Spleen (tissue), 11 donors: ENCODE results near the gene CLCNKB. TPM values are rescaled to one million over a fixed set of nuclear protein-coding genes. Genes with fewer than 3 reads are reported as not detected.

Source experiments
- DNase-seq: peaks from one replicate; pipeline ENCODE4 v3.0.0-alpha.2; 2020
- H3K27ac ChIP-seq, 8 donors: fragments of 200-600 bp; sonication (generic) in 7 of 8; 1 replicate in 4 of 8; 2 replicates in 4 of 8; pipeline versions ENCODE4 v1.5.0 to v1.8.0; 2016 to 2021; ENCODE audit warnings: inconsistent platforms in 4 of 8, mild to moderate bottlenecking in 4 of 8, moderate library complexity in 1 of 8
- H3K27me3 ChIP-seq, 7 donors: fragments of 200-600 bp; sonication (generic) in 6 of 7; replicated peaks in 1 of 7; 1 replicate in 4 of 7; 2 replicates in 3 of 7; pipeline versions ENCODE4 v1.5.0 to v1.8.0; 2016 to 2021; ENCODE audit warnings: inconsistent platforms in 3 of 7, mild to moderate bottlenecking in 1 of 7
- H3K36me3 ChIP-seq, 6 donors: fragments of 200-600 bp; sonication (generic) in 5 of 6; 1 replicate in 4 of 6; 2 replicates in 2 of 6; pipeline versions ENCODE4 v1.5.0 to v1.8.0; 2016 to 2021; ENCODE audit warnings: inconsistent platforms in 2 of 6
- H3K4me1 ChIP-seq, 6 donors: fragments of 200-600 bp; sonication (generic) in 5 of 6; 1 replicate in 3 of 6; 2 replicates in 3 of 6; pipeline versions ENCODE4 v1.5.0 to v1.8.0; 2016 to 2021; ENCODE audit warnings: inconsistent platforms in 3 of 6
- H3K4me3 ChIP-seq, 8 donors: fragments of 200-600 bp; sonication (generic) in 7 of 8; 1 replicate in 4 of 8; 2 replicates in 4 of 8; pipeline versions ENCODE4 v1.5.0 to v1.8.0; 2016 to 2021; ENCODE audit warnings: inconsistent platforms in 4 of 8, mild to moderate bottlenecking in 4 of 8, moderate library complexity in 2 of 8
- H3K9me3 ChIP-seq, 8 donors: fragments of 200-600 bp; sonication (generic) in 7 of 8; 1 replicate in 4 of 8; 2 replicates in 4 of 8; pipeline versions ENCODE4 v1.5.0 to v1.8.0; 2016 to 2021; ENCODE audit warnings: inconsistent platforms in 4 of 8
- CTCF ChIP-seq, 11 experiments: fragments of 200-600 bp in 7 of 11; fragments of 450-650 bp in 4 of 11; sonication (generic) in 4 of 11; IDR thresholded peaks in 8 of 11; conservative IDR thresholded peaks in 3 of 11; 1 replicate in 7 of 11; 2 replicates in 4 of 11; pipeline versions ENCODE4 v1.4.0 to v1.8.0; 2016 to 2021; ENCODE audit warnings: antibody characterized with exemption in 11 of 11, inconsistent platforms in 4 of 11, mild to moderate bottlenecking in 1 of 11
- POLR2A ChIP-seq, 3 donors: fragments of 450-650 bp; IDR thresholded peaks; one replicate each; pipeline ENCODE4 v1.5.1; 2017; ENCODE audit warnings: antibody characterized with exemption in 3 of 3, mild to moderate bottlenecking in 1 of 3
- POLR2AphosphoS5 ChIP-seq, 3 donors: sonication (generic); formaldehyde crosslinking; IDR thresholded peaks; one replicate each; pipeline ENCODE4 v1.5.1; 2017; ENCODE audit warnings: antibody characterized with exemption in 3 of 3
- WGBS, 5 donors: extraction: QIAGEN DNeasy Blood & Tissue Kit in 3 of 5; methylation state at CpG; one replicate each; pipeline versions ENCODE4 v1.1.5 to v1.1.7; 2013 to 2018; 5-methylcytosine and 5-hydroxymethylcytosine counted together
- intact Hi-C: fragments of 100-400 bp; cut with DNase I; formaldehyde crosslinking; loops from one replicate; pipeline ENCODE4 v1.15.0; 2023; ENCODE audit warnings: low total_unique reads
- polyA plus RNA-seq, 3 donors: library from polyadenylated mRNA; stranded (reverse); fragments of 200-250 nt; gene quantifications; one replicate each; pipeline ENCODE4 v1.2.1, GENCODE V29; 2013
- total RNA-seq, 7 donors: library from RNA; depleted of rRNA in 3 of 7; stranded (reverse); fragments of >200 nt in 3 of 7; fragmentation: NEBNext Ultra II Directional in 4 of 7; extraction: Animal tissue kit (Norgen Biotek cat#: 25700) in 4 of 7; gene quantifications; one replicate each; pipeline versions ENCODE4 v1.1.0 to v1.2.1, GENCODE V29; 2016 to 2021
- donor health status: healthy with polysubstance abuse.
- donor health status: DM: no; HTN: no; CAD: no; lungs with moderate emphysema.
- donor health status: DM: no; HTN: no; CAD: no.
- donor health status: Bipolar disorder and iron deficiency.
- donor health status: healthy.
- donor health status: DM: no; HTN: no; CAD: no.
- donor health status: DM: yes; HTN: yes; CAD: no.

The CLCNKB gene
- total and polyA plus RNA-seq, 10 donors, result 0.04 to 0.13 (median 0.08) TPM; not detected in 6

GRCh38 chr1:16013220-16013907 is 30.2 kb upstream of the CLCNKB start:
- Histone ChIP-seq H3K4me3 (peak overlapping the region; percentile 19 to 69 (median 42)), H3K9me3 (no peaks in the 10 kb centered on the region), H3K4me1 (peaks cover 8 to 49% (median 33%) of the 10 kb centered on the region in 6 donors), H3K27ac (peak overlapping the region in 6 of 8 donors; percentile 30 to 68 (median 52)), H3K36me3 (no peaks in the 10 kb centered on the region), H3K27me3 (peaks cover 0 to 17% (median 0%) of the 10 kb centered on the region in 7 donors)
- intact Hi-C loops, result no loop called here
- DNase-seq, result no peak
- TF ChIP-seq POLR2A (IDR thresholded peaks at IDR 0.05), result no peak
- TF ChIP-seq POLR2AphosphoS5 (IDR thresholded peaks at IDR 0.05), result no peak
- TF ChIP-seq CTCF (IDR thresholded peaks at IDR 0.05 in 8 of 11, conservative IDR thresholded peaks at IDR 0.05 in 3 of 11), result no peak
- 26 to 45% (median 31%) methylated on average over 15 to 28 of the region's 28 CpGs for WGBS, 5 donors

- 63 to 84% (median 80%) methylated on average over 3 to 4 of the region's 4 CpGs for WGBS, 5 donors
- intact Hi-C loops, result no loop called here
- Histone ChIP-seq H3K27me3 (peaks cover 0 to 17% (median 0%) of the 10 kb centered on the region in 7 donors), H3K36me3 (no peaks in the 10 kb centered on the region), H3K4me1 (peaks cover 11 to 54% (median 37%) of the 10 kb centered on the region in 6 donors), H3K4me3 (no peak overlapping the region), H3K9me3 (no peaks in the 10 kb centered on the region), H3K27ac (peak overlapping the region in 3 of 8 donors; percentile 20 to 55 (median 30))
- no peak for DNase-seq
- TF ChIP-seq POLR2AphosphoS5 (IDR thresholded peaks at IDR 0.05), result no peak
- TF ChIP-seq POLR2A (IDR thresholded peaks at IDR 0.05), result no peak
- no peak for TF ChIP-seq CTCF (IDR thresholded peaks at IDR 0.05 in 8 of 11, conservative IDR thresholded peaks at IDR 0.05 in 3 of 11)
Measured at GRCh38 chr1:16013908-16014258, 29.7 kb upstream of the CLCNKB start.

GRCh38 chr1:16014509-16015482 is 28.8 kb upstream of the CLCNKB start:
- DNase-seq, result no peak
- 56 to 75% (median 64%) methylated on average over 11 to 17 of the region's 17 CpGs for WGBS, 5 donors
- TF ChIP-seq POLR2A (IDR thresholded peaks at IDR 0.05), result no peak
- TF ChIP-seq CTCF (IDR thresholded peaks at IDR 0.05 in 8 of 11, conservative IDR thresholded peaks at IDR 0.05 in 3 of 11), result no peak
- TF ChIP-seq POLR2AphosphoS5 (IDR thresholded peaks at IDR 0.05), result no peak
- intact Hi-C loops, result no loop called here
- Histone ChIP-seq H3K36me3 (no peaks in the 10 kb centered on the region), H3K9me3 (no peaks in the 10 kb centered on the region), H3K27me3 (peaks cover 0 to 17% (median 0%) of the 10 kb centered on the region in 7 donors), H3K4me1 (peaks cover 12 to 59% (median 41%) of the 10 kb centered on the region in 6 donors), H3K4me3 (no peak overlapping the region), H3K27ac (peak overlapping the region in 1 of 8 donors; percentile 30)
